Choroid plexus epithelial cell (primary cell): ENCODE data around the gene MAML1.

Experiments
- DNase-seq: peaks from one replicate; pipeline ENCODE4 v3.0.0-alpha.2; 2010; ENCODE audit warnings: low read depth
- H3K4me3 ChIP-seq: 2 replicates; pipeline ENCODE4 v1.5.1; 2011; ENCODE audit warnings: low read depth, mild to moderate bottlenecking, control low read depth, low read length, moderate library complexity
- TF ChIP-seq, protein P1 (sequence below): conservative IDR thresholded peaks from 2 replicates; pipeline ENCODE4 v1.5.1; 2011; ENCODE audit warnings: low read depth, mild to moderate bottlenecking, control low read depth, inconsistent platforms, low read length, moderate library complexity

Gene MAML1

DNA sequence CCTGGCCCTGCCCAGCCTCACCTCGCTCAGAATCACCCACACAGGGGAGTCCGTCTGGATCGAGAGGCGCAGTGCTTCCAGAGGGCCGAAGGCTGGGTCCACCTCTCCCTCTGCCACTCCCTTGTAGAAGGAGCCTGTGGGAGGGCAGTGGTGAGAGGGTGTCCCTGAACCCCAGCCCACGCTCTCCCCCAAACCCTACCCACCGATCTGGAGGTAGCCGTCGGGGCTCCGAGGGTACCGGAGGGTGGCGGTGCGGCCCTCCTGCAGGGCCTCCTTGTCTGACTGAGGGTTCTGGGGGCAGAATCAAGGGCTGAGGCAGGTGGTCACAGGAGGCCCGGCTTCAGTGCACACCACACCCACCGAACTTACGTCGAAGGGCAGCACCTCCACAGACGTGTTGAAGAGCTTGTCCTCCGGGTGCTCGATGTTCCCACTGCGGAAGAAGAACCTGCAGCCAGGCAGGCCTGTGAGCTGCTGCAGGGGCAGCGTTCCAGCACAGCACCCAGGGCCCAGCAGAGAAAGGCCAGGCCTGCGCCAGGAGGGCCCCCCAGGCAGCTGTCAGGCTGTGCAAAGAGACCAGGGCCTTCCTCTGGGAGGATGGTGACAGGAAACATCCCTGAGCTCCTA is 65.6 kb downstream of the MAML1 start:
- no peak overlapping the region for H3K4me3 ChIP-seq
- no peak for DNase-seq
- TF ChIP-seq, protein P1, sequence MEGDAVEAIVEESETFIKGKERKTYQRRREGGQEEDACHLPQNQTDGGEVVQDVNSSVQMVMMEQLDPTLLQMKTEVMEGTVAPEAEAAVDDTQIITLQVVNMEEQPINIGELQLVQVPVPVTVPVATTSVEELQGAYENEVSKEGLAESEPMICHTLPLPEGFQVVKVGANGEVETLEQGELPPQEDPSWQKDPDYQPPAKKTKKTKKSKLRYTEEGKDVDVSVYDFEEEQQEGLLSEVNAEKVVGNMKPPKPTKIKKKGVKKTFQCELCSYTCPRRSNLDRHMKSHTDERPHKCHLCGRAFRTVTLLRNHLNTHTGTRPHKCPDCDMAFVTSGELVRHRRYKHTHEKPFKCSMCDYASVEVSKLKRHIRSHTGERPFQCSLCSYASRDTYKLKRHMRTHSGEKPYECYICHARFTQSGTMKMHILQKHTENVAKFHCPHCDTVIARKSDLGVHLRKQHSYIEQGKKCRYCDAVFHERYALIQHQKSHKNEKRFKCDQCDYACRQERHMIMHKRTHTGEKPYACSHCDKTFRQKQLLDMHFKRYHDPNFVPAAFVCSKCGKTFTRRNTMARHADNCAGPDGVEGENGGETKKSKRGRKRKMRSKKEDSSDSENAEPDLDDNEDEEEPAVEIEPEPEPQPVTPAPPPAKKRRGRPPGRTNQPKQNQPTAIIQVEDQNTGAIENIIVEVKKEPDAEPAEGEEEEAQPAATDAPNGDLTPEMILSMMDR = no peak

DNA sequence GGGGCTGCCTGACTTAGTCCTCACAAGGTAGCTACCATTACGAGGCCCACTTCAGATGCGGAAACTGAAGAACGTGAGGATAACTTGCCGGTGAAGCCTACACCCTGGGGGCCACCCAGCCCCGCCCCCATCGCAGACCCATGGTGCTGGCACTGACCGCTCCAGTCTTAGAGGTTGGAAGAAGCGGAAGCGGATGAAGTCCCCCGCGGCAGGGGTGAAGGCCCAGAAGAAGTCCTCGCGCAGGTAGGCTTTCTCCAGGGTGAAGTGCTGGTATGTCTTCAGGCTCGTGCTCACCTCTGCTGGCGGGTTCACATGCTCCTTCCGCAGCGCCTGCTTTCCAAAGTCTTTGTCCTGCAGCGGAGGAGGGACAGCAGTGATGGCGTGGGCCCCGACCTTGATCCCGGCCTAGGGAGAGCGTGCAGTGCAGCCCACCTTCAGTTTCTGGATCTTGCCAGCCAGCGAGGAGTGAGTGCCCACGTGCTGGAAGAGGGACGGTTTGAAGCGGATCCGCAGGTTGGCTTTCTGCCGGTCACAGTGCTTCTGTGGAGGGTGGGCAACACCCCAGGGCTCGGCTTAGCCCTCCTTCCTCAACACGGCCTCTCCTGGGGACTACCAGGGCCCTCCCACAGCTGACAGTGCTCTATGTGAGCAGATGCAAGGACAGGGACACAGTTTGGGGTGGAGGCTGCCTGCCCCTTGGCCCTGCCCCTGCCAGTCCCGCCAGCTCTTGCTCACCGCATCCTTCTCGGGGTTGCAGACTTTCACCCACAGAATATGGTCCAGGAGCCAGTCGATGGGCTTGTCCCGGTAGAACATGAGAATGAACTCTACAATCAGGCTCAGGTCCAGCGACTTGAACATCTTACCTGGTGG is 66.4 kb downstream of the MAML1 start:
- DNase-seq = no peak
- TF ChIP-seq, protein P1 = no peak
- H3K4me3 ChIP-seq = no peak overlapping the region

DNA sequence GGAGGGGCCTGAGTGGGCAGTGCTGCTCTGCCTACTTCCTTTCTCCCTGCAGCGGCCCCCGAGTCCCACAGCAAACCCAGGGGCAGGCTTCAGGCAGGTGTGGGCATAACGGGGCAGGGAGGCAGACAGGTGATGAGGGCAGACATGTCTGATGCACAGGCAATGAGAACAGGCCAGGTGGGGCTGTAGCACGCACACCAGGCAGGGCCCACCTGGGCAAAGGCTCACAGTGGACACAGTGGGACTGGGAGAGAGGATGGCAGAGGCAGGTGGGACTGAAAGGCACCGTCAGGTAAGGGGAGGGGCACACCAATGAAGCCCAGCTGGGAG is 67.0 kb downstream of the MAML1 start:
- H3K4me3 ChIP-seq = no peak overlapping the region
- TF ChIP-seq, protein P1 = no peak
- DNase-seq = no peak

DNA sequence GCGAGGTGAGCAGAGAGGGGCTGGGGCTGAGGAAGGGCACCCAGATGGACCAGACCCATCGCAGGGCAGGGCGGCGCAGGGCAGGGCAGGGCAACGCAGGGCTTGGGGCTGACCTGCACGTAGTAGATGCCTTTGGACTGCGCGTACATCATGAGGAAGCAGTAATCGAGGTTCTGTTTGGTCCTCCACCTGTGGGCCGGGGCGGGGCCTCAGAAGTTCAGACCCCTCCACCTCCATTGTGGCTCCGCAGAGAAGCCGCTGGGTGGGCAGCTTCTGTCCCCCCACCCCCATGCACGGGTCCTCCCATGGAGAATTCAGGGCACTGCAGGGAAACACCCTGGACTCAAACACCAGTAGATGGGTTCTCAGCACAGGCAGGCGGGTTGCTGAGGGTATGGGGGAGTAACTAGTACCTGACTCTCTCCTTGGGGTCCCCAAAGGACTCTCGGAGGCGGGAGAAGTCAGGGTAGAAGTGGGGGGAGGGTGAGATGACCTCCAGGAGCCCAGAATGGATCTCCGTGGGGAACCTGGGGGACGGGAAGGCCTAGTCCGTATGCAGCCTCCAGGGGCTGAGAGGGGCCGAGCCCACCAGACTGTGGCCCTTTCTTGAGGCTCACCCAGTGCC is 67.6 kb downstream of the MAML1 start:
- H3K4me3 ChIP-seq = no peak overlapping the region
- DNase-seq = no peak
- TF ChIP-seq, protein P1 = no peak

DNA sequence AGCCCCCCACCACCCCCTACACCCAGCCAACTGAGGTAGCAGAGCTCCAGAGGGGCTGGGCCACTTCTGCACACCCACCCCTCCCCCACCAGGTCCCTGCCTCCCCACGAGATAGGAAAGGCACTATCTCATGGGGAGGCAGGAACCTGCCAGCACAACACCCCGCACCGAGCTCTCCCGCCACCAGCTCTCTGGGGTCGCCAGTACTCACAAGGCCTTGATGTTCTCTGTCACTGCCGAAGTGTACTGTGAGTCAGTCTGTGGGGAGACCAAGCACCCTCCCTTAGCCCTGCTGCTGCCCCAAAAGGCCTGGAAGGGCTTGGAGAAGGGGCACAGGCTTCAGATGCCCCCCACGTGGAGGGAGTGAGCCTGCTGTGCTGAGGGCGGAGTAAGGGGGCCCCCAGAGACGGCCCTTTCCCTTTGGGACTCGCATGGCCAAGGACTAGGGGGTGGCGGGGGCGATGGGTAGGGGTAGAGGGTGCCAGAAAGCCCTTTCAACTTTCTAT is 68.1 kb downstream of the MAML1 start:
- H3K4me3 ChIP-seq = no peak overlapping the region
- TF ChIP-seq, protein P1 = no peak
- DNase-seq = no peak

DNA sequence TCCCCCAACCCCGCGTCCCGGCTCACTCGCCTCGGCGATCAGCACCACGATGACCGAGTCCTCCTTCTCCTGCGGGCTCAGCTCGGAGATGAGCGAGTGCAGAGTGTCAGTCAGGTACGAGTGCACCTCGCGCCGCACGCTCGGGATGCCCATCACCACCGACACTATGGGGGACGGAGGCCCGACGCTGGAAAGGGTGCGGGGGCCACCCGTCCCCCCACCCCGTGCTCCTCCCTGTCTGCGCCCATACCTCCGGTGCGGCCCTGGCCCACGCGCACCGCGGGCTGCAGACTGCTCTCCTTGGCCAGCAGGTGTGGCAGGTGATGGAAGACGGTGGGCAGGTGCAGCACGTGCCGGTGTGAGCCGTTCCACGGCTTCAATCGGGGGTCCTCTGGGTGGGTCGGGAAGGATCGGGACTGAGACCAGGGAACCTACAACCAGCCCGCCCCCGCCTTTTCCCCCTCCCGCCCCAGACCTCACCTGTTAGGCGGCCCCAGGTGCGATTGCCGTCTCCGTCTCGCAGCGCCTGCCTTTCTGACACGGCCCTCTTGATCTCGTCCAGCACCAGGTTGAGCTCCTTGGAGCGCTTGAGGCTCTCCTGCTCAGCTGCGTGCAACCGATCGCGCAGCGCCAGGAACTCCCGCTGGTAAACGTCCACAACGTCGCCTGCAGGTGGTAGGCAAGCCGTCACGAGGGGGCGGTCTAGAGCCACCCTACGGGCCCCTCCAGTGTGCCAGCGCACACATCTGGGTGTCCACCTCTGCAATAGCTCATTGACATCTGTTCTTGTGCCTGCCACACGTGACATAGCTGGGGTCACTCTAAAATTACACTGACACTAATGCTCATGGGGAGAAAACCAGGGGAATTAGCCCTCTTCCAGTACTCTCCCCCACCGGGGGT is 68.9 kb downstream of the MAML1 start:
- TF ChIP-seq, protein P1 = peak; percentile 72
- no peak overlapping the region for H3K4me3 ChIP-seq
- DNase-seq = peak; percentile 71
